ENCODE results near the gene TPRN. TPM values are rescaled to one million over a fixed set of nuclear protein-coding genes. Genes with fewer than 3 reads are reported as not detected.

TPRN gene
- total and polyA plus RNA-seq, 12 donors, result 10.2 to 31.5 (median 20.4) TPM

- Histone ChIP-seq H3K9me3 (no peaks in the 10 kb centered on the region), H3K36me3 (no peaks in the 10 kb centered on the region), H3K4me1 (peaks cover 13 to 40% (median 37%) of the 10 kb centered on the region in 9 donors), H3K4me3 (no peak overlapping the region), H3K27ac (no peak overlapping the region), H3K27me3 (peaks cover 78 to 100% (median 98%) of the 10 kb centered on the region in 7 donors)
- TF ChIP-seq CTCF (IDR thresholded peaks at IDR 0.05), result no peak
- ATAC-seq (no peak), DNase-seq (no peak)
- intact Hi-C loops (cut with DNase I), result no loop called here
- WGBS, 2 donors, result 67 to 69% methylated on average over 34 of the region's 34 CpGs
These were observed 35.9 kb downstream of the TPRN start for GRCh38 chr9:137164370-137165249.

GRCh38 chr9:137163805-137164204 lies 36.7 kb downstream of the TPRN start:
- H3K4me3 ChIP-seq, result no peak overlapping the region
- ATAC-seq (no peak), DNase-seq (no peak)
- no peak overlapping the region for H3K27ac ChIP-seq
- TF ChIP-seq CTCF (IDR thresholded peaks at IDR 0.05), result no peak
- H3K27me3 ChIP-seq, result peaks cover 73 to 100% (median 99%) of the 10 kb centered on the region in 7 donors
- H3K36me3 ChIP-seq, result no peaks in the 10 kb centered on the region
- intact Hi-C loops (cut with DNase I), result no loop called here
- H3K4me1 ChIP-seq, result peaks cover 13 to 36% (median 30%) of the 10 kb centered on the region in 9 donors
- no peaks in the 10 kb centered on the region for H3K9me3 ChIP-seq
- 78 to 79% methylated on average over 17 to 22 of the region's 22 CpGs for WGBS, 2 donors

DNA sequence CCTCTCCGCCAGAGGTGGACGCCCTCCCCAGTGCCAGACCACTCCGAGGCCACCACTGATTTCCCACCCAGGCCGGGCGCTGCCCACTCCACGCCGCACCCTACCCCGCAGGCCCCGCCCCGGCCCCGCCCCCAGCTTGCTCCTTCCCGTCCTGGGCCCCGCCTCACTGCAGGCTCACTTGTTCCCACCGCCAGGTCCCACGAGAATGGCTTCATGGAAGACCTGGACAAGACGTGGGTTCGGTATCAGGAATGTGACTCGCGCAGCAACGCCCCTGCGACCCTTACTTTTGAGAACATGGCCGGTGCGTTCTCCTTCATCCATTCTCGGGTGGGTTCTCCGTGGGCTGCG lies 37.2 kb downstream of the TPRN start:
- Histone ChIP-seq H3K27me3 (peaks cover 76 to 100% (median 100%) of the 10 kb centered on the region in 7 donors), H3K36me3 (no peaks in the 10 kb centered on the region), H3K9me3 (no peaks in the 10 kb centered on the region), H3K4me3 (peak overlapping the region; percentile 5 to 41 (median 30)), H3K27ac (no peak overlapping the region), H3K4me1 (peaks cover 10 to 33% (median 26%) of the 10 kb centered on the region in 9 donors)
- no peak for TF ChIP-seq CTCF (IDR thresholded peaks at IDR 0.05)
- WGBS, 2 donors, result 26 to 28% methylated on average over 25 to 26 of the region's 26 CpGs
- intact Hi-C loops (cut with DNase I), result no loop called here
- ATAC-seq, result peak in 1 of 8 donors; percentile 11
- DNase-seq, result no peak

- intact Hi-C loops (cut with DNase I), result no loop called here
- H3K9me3 ChIP-seq, result no peaks in the 10 kb centered on the region
- peak overlapping the region; percentile 5 to 41 (median 30) for H3K4me3 ChIP-seq
- H3K4me1 ChIP-seq, result peaks cover 4 to 27% (median 20%) of the 10 kb centered on the region in 9 donors
- H3K27ac ChIP-seq, result no peak overlapping the region
- DNase-seq, result no peak
- TF ChIP-seq CTCF (IDR thresholded peaks at IDR 0.05), result peak in 3 of 9 donors; percentile 21 to 25 (median 22)
- H3K36me3 ChIP-seq, result no peaks in the 10 kb centered on the region
- peak in 5 of 8 donors; percentile 21 to 46 (median 41) for ATAC-seq
- peaks cover 72 to 100% (median 100%) of the 10 kb centered on the region in 7 donors for H3K27me3 ChIP-seq
- 4 to 6% methylated on average over 74 of the region's 74 CpGs for WGBS, 2 donors
These were observed 37.8 kb downstream of the TPRN start for GRCh38 chr9:137162505-137163364.

Measured in heart right ventricle (tissue), 16 donors.